ENCODE measurements around the gene PRLR.

Gene PRLR

DNA sequence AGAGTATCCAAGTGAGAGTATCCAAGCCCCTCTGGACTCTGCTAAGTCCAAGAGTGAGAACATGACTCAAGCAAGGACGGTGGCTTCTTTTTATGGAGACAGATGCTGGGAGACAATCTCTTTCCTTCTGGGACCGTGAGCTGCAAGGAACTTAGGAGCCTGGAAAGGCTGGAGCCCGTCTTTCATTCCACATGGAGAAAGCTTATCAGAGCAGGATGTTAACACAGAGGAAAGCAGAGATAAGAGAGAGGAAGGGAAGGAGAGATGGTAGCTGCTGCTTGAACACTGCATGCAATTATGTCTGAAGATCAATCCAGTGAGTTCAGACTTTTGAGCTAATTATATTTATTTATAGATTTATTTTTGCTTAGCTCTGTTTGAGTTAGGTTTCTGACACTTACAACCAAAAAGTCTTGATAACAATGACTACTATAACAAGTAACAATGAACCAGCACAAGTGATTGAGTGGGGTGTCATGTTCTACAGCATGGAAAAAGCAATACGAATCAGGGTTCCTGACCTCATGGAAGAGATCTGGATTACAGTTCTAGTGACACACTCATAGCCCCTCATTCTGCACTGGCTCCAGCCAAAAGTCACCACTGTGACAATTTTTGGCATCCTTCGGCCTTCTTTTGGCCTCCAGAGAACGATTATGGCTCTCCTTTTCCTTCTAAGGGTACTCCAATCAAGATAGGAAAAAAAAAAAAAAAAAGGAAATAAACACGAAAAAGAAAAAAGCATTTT lies 71.5 kb downstream of the PRLR start:
- DNase-seq: no peak

GRCh38 chr5:35158204-35158603 lies 72.1 kb downstream of the PRLR start:
- no peak for DNase-seq

- no peak for DNase-seq
Observed at GRCh38 chr5:35153375-35153932, 76.8 kb downstream of the PRLR start.

DNA sequence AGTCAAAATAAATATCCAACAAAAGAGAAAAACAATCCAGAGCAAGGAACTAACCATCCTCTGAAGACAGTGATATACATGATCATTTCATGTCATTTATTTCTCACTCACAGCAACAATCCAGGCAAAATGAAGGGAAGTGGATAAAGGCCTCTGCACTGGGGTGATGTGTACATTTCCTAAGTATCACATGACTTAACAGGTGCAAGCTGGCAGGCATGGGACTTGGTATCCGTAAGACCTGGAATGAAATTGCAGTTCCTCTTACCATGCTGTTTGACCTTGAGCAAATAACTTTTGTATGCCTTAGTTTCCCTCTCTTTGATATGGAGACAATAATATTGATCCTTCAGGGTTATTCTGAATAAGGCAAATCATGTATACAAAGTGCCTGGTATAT lies 77.6 kb downstream of the PRLR start:
- DNase-seq: no peak

DNA sequence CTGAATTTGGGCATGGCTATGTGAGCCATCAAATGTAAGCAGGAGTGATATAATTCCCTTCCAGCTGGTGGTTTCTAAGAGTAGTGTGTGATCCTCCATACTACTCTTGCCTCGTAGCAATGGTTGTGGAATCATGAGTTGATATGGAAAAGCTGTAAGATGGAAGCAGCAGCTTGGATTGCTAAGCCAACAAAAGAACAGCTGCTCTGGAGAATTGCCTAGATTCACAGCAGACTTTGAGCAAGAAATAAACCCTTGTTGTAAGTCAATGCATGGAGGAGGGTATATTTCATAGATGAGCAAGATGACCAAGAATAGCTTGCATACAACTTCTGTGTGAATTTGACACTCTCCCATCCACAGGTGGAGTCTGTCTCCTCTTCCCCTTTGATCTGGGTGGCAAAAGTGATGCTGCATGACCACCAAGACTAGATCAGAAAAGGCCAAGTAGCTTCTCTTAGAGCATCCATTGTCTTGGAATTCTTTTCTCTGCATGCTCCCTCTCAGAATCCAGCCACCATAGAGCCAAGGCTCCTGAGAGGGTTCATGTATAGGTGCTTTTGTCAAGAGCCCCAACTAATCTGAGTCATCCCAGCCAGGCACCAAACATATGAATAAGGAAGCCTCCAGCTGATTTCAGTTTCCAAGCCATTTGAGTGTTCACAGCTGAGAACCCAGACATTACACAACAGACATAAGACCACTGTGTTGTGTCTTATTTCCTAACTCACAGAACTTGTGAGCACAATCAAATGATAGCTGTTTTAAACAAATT lies 79.0 kb downstream of the PRLR start:
- no peak for DNase-seq

- DNase-seq: no peak
Observed at GRCh38 chr5:35149041-35149440, 81.2 kb downstream of the PRLR start.

- DNase-seq: no peak
Observed at GRCh38 chr5:35146406-35146805, 83.9 kb downstream of the PRLR start.

- no peak for DNase-seq
Observed at GRCh38 chr5:35145691-35146317, 84.5 kb downstream of the PRLR start.

DNA sequence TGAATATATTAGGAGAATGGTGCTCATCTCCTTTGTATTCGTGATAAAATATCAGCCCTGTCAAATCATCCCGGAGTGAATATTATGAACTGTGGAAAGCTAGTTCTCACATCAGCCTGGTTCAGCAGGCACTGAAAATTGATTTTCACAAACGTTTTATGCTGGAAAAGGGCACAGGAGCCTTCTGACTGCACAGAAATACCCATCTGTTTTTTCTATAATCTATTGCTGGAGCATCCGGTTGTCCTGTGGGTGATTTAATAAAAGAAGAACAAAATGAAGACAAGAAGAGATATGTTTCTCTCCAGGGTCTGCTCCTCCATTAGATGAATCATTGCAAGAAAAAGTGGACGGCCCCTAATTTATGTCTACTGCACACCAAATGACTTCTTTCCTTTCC lies 85.3 kb downstream of the PRLR start:
- no peak for DNase-seq

- no peak for DNase-seq
Observed at GRCh38 chr5:35143841-35144240, 86.4 kb downstream of the PRLR start.

DNA sequence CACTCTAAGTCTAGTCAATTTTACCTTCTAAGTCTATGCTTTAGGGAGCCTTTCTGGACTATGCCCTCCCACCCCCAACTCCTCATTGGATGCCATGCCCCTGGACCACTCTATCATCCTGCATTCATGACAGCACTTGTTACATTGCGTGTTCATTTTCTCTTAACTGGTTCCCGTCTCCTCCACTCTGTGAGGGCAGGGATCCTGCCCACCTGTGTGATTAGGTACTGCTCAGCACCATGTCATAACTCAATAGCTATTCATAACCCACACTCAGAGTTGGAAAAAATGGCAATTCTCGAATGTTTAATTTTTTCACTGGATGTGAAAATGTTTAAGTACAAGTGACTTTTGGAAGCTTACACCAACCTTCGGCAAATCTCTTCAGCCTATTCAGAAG lies 88.5 kb downstream of the PRLR start:
- DNase-seq: no peak

- DNase-seq: no peak
Observed at GRCh38 chr5:35138232-35138631, 92.1 kb downstream of the PRLR start.

- no peak for DNase-seq
Observed at GRCh38 chr5:35136386-35136785, 93.9 kb downstream of the PRLR start.

GRCh38 chr5:35135239-35135700 lies 95.0 kb downstream of the PRLR start:
- no peak for DNase-seq

GRCh38 chr5:35134278-35135030 lies 95.8 kb downstream of the PRLR start:
- no peak for DNase-seq

DNA sequence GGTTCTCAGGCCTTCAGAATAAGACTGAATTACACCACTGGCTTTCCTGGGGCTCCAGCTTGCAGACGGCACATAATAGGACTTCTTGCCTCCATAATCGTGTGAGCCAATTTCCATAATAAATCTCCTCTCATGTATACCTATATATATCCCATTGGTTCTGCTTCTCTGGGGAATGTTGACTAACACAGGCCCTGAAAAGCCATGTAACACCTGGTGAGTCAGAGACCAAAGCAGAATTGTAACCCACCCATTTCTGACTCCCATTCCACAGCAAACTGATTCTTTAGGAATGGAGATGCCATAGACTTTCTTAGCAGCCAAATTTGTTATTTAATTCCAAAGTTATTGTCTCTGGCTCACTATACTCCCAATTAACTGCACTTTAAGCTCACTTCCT lies 97.1 kb downstream of the PRLR start:
- DNase-seq: no peak

GRCh38 chr5:35131723-35132122 lies 98.6 kb downstream of the PRLR start:
- DNase-seq: no peak

- DNase-seq: peak; percentile 15 to 43
Observed at GRCh38 chr5:35129921-35130485, 100.3 kb downstream of the PRLR start.

- no peak for DNase-seq
Observed at GRCh38 chr5:35129276-35129675, 101.0 kb downstream of the PRLR start.

- no peak for DNase-seq
Observed at GRCh38 chr5:35127006-35127405, 103.3 kb downstream of the PRLR start.

GRCh38 chr5:35125746-35126145 lies 104.5 kb downstream of the PRLR start:
- DNase-seq: no peak

DNA sequence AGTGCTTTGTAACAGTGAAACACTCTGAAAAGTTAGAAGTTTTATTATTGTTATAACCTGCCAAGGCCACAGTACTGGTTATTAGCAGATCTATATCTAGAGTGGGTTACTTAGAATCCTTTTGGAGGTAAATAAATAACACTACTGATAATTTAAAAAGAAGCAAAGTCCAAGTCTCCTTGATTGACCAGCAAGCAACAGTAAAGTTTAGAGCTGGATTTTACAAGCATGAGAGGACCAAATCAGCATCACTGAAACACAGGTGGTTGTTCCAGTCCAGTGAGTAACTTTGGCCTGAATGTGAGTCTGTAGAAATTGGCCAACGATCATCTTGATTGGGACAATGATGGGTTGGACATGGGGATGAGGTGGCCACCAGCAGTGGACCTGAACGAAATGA lies 105.4 kb downstream of the PRLR start:
- DNase-seq: no peak

Data from CD4-positive, alpha-beta T cell treated with Interleukin-4 for 1 hour (primary cell).